ENCODE results near the gene ACTR6. TPM values are rescaled to one million over a fixed set of nuclear protein-coding genes. Genes with fewer than 3 reads are reported as not detected.

The ACTR6 gene
- total RNA-seq, 1 donor from 2014 or later: 23.9 TPM

DNA sequence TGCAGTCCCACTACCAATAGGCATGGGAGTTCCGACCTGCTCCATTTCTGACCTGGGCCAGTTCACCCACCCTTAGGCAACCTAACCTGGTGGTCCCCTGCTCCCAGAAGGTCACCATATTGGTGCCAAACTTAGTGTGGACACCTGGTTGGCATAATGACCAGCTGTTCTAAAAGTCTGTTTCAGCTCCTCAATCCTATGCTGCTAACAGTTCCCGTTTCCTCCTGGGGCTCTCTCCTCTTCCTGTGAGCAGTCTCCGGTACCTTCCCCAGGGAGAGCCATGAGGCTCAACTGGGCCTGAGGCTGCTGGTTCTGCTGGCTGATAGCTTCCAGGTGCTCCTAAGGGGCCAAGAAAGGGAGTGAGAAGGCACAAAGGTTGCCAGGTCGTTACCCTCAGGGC lies 42.1 kb upstream of the ACTR6 start:
- Histone ChIP-seq H3K4me2 (ENCODE audit: low read length) (no peak overlapping the region), H3K4me3 (ENCODE audit: insufficient read depth, low read depth, low read length) (no peak overlapping the region), H3K79me2 (ENCODE audit: insufficient read depth, low read length) (no peaks in the 10 kb centered on the region), H3K27ac (ENCODE audit: low read depth, low read length) (no peak overlapping the region), H3K36me3 (ENCODE audit: insufficient read depth, low read length) (no peaks in the 10 kb centered on the region), H2AFZ (ENCODE audit: low read depth, low read length) (no peak overlapping the region), H3K9ac (ENCODE audit: low read length) (no peak overlapping the region), H3K9me3 (ENCODE audit: insufficient read depth, low read depth, low read length) (no peaks in the 10 kb centered on the region), H3K27me3 (ENCODE audit: insufficient read depth, low read length) (no peaks in the 10 kb centered on the region), H3K4me1 (ENCODE audit: insufficient read depth, low read length) (no peaks in the 10 kb centered on the region), H4K20me1 (ENCODE audit: insufficient read depth, low read length) (no peaks in the 10 kb centered on the region)
- H3K4me1 Mint-ChIP-seq (ENCODE audit: low read depth, unreplicated experiment): no peaks in the 10 kb centered on the region
- no peak for TF ChIP-seq EZH2 (IDR thresholded peaks at IDR 0.05; ENCODE audit: insufficient read depth, low read length)
- TF ChIP-seq, protein P1, sequence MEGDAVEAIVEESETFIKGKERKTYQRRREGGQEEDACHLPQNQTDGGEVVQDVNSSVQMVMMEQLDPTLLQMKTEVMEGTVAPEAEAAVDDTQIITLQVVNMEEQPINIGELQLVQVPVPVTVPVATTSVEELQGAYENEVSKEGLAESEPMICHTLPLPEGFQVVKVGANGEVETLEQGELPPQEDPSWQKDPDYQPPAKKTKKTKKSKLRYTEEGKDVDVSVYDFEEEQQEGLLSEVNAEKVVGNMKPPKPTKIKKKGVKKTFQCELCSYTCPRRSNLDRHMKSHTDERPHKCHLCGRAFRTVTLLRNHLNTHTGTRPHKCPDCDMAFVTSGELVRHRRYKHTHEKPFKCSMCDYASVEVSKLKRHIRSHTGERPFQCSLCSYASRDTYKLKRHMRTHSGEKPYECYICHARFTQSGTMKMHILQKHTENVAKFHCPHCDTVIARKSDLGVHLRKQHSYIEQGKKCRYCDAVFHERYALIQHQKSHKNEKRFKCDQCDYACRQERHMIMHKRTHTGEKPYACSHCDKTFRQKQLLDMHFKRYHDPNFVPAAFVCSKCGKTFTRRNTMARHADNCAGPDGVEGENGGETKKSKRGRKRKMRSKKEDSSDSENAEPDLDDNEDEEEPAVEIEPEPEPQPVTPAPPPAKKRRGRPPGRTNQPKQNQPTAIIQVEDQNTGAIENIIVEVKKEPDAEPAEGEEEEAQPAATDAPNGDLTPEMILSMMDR (IDR thresholded peaks at IDR 0.05; ENCODE audit: insufficient read depth, low read depth, low read length): no peak
- DNase-seq (ENCODE audit: low read depth) (no peak), FAIRE-seq (no peak)
- H3K27me3 Mint-ChIP-seq (ENCODE audit: low read depth, unreplicated experiment): peaks cover 5% of the 10 kb centered on the region
- H3K36me3 Mint-ChIP-seq (ENCODE audit: low read depth, unreplicated experiment): no peaks in the 10 kb centered on the region
- H3K9me3 Mint-ChIP-seq (ENCODE audit: unreplicated experiment): no peaks in the 10 kb centered on the region
- no peak overlapping the region for H3K27ac Mint-ChIP-seq (ENCODE audit: unreplicated experiment)
- H3K4me3 Mint-ChIP-seq (ENCODE audit: unreplicated experiment): no peak overlapping the region

- Histone ChIP-seq H3K36me3 (ENCODE audit: insufficient read depth, low read length) (no peaks in the 10 kb centered on the region), H3K4me1 (ENCODE audit: insufficient read depth, low read length) (no peaks in the 10 kb centered on the region), H4K20me1 (ENCODE audit: insufficient read depth, low read length) (no peaks in the 10 kb centered on the region), H3K4me3 (ENCODE audit: insufficient read depth, low read depth, low read length) (no peak overlapping the region), H2AFZ (ENCODE audit: low read depth, low read length) (no peak overlapping the region), H3K27ac (ENCODE audit: low read depth, low read length) (no peak overlapping the region), H3K9ac (ENCODE audit: low read length) (no peak overlapping the region), H3K27me3 (ENCODE audit: insufficient read depth, low read length) (no peaks in the 10 kb centered on the region), H3K4me2 (ENCODE audit: low read length) (no peak overlapping the region), H3K9me3 (ENCODE audit: insufficient read depth, low read depth, low read length) (no peaks in the 10 kb centered on the region), H3K79me2 (ENCODE audit: insufficient read depth, low read length) (no peaks in the 10 kb centered on the region)
- no peak for DNase-seq (ENCODE audit: low read depth)
- TF ChIP-seq, protein P1 (IDR thresholded peaks at IDR 0.05; ENCODE audit: insufficient read depth, low read depth, low read length): no peak
- TF ChIP-seq EZH2 (IDR thresholded peaks at IDR 0.05; ENCODE audit: insufficient read depth, low read length): no peak
- Mint-ChIP-seq H3K36me3 (ENCODE audit: low read depth, unreplicated experiment) (no peaks in the 10 kb centered on the region), H3K27me3 (ENCODE audit: low read depth, unreplicated experiment) (peaks cover 5% of the 10 kb centered on the region), H3K4me1 (ENCODE audit: low read depth, unreplicated experiment) (no peaks in the 10 kb centered on the region), H3K9me3 (ENCODE audit: unreplicated experiment) (no peaks in the 10 kb centered on the region), H3K4me3 (ENCODE audit: unreplicated experiment) (no peak overlapping the region), H3K27ac (ENCODE audit: unreplicated experiment) (no peak overlapping the region)
- FAIRE-seq: no peak
Observed at GRCh38 chr12:100159391-100160104, 41.1 kb upstream of the ACTR6 start.
